Prostate gland (tissue), 2 donors: ENCODE results near the gene GMDS.

Experiments used
- POLR2A ChIP-seq: fragments of 450-650 bp; IDR thresholded peaks from one replicate; pipeline ENCODE4 v1.6.1; 2016; ENCODE audit warnings: antibody characterized with exemption, mild to moderate bottlenecking
- POLR2AphosphoS5 ChIP-seq: sonication (generic); formaldehyde crosslinking; IDR thresholded peaks from one replicate; pipeline ENCODE4 v1.6.1; 2017; ENCODE audit warnings: antibody characterized with exemption
- TF ChIP-seq, protein P1 (sequence below), 4 experiments: fragments of 200-600 bp in 2 of 4; fragments of 450-650 bp in 2 of 4; sonication (generic) in 2 of 4; IDR thresholded peaks; 1 replicate in 3 of 4; 2 replicates in 1 of 4; pipeline ENCODE4 v1.5.1; 2016 to 2019; ENCODE audit warnings: antibody characterized with exemption in 4 of 4, mild to moderate bottlenecking in 2 of 4, moderate library complexity in 2 of 4

DNA sequence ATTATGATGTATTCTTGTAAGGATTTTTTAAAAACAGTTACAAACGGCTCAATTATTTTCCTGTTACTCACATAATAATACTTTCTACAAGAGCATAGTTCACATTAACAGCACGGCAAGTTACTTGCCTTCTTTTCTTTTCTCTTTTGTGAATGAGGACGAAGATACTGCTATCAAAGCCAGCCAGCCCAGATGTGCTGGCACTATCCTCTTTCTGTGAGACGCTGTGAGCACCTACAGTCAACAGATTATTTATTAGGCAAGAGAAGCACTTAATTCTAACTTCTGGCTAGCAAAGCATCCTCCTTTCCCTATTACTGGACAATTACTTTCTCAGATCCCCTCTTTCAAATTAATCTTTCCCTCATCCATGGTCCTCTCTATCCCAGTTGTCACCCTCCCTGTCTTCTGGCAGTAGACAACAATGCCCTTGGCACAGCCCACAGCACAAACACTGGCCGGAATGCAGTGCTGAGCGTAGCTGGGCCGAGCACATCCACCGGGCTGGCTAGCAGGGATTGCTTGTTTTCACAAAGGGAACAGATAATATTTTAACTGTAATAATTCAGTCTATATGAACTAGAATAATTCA, 373.6 kb downstream of the GMDS start:
- TF ChIP-seq, protein P1, sequence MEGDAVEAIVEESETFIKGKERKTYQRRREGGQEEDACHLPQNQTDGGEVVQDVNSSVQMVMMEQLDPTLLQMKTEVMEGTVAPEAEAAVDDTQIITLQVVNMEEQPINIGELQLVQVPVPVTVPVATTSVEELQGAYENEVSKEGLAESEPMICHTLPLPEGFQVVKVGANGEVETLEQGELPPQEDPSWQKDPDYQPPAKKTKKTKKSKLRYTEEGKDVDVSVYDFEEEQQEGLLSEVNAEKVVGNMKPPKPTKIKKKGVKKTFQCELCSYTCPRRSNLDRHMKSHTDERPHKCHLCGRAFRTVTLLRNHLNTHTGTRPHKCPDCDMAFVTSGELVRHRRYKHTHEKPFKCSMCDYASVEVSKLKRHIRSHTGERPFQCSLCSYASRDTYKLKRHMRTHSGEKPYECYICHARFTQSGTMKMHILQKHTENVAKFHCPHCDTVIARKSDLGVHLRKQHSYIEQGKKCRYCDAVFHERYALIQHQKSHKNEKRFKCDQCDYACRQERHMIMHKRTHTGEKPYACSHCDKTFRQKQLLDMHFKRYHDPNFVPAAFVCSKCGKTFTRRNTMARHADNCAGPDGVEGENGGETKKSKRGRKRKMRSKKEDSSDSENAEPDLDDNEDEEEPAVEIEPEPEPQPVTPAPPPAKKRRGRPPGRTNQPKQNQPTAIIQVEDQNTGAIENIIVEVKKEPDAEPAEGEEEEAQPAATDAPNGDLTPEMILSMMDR (IDR thresholded peaks at IDR 0.05), result no peak
- TF ChIP-seq POLR2AphosphoS5 (no peak), POLR2A (no peak)
